NB4 (cell line): Measurements from ENCODE around the gene POU4F1.

Experiments
- DNase-seq: peaks from one replicate; pipeline ENCODE4 v3.0.0; 2010; ENCODE audit warnings: low read depth
- H3K4me3 ChIP-seq: one replicate; pipeline ENCODE4 v1.5.1; 2011; ENCODE audit warnings: mild to moderate bottlenecking, low read depth, low read length, moderate library complexity
- MYC ChIP-seq: IDR thresholded peaks from 2 replicates; pipeline ENCODE4 v1.6.1; 2011; ENCODE audit warnings: low read depth, low read length
- POLR2A ChIP-seq: IDR thresholded peaks from 2 replicates; pipeline ENCODE4 v1.6.1; 2011; ENCODE audit warnings: mild to moderate bottlenecking; ENCODE audit not compliant: insufficient read length; ENCODE audit errors: extremely low read depth
- TF ChIP-seq, protein P1 (sequence below): IDR thresholded peaks from one replicate; pipeline ENCODE4 v1.5.1; 2012; ENCODE audit warnings: low read depth, low read length
- TF ChIP-seq, protein P2 (sequence below): IDR thresholded peaks from 2 replicates; pipeline ENCODE4 v1.6.1; 2011; ENCODE audit warnings: low read depth, low read length

POU4F1 gene

DNA sequence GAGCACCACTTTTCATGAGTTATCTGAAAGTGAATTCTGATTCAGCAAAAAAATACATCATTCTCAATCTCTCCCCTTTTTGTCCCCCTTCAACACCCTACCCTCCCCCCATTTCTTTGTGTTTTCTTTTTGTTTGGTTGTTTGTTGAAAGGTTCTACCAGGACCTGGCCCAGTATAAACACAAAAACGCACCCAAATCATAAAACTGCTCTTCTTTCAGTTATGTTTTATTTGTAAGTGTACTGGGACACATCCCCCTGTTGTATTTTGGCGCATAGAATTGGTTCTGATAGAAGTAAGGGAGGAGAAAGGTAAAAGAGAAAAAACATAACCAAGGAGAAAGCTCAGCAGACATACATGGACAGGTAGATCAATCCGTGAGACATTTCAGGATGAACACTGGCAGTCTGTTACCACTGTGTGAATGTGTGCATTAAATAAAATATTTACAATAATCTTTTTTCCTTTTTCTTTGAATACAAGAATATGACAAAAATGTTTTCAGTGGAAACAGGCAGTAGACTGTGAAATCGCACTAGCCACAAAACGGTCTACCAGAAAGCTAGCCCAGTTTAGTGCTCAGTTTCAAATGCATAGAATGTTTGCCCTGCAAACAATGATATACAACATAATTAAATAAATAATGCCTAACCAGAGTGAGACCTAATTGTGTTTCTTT lies 4.2 kb downstream of the POU4F1 start:
- DNase-seq = no peak
- TF ChIP-seq POLR2A (no peak), MYC (no peak)
- TF ChIP-seq, protein P1, sequence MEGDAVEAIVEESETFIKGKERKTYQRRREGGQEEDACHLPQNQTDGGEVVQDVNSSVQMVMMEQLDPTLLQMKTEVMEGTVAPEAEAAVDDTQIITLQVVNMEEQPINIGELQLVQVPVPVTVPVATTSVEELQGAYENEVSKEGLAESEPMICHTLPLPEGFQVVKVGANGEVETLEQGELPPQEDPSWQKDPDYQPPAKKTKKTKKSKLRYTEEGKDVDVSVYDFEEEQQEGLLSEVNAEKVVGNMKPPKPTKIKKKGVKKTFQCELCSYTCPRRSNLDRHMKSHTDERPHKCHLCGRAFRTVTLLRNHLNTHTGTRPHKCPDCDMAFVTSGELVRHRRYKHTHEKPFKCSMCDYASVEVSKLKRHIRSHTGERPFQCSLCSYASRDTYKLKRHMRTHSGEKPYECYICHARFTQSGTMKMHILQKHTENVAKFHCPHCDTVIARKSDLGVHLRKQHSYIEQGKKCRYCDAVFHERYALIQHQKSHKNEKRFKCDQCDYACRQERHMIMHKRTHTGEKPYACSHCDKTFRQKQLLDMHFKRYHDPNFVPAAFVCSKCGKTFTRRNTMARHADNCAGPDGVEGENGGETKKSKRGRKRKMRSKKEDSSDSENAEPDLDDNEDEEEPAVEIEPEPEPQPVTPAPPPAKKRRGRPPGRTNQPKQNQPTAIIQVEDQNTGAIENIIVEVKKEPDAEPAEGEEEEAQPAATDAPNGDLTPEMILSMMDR = no peak
- TF ChIP-seq, protein P2, sequence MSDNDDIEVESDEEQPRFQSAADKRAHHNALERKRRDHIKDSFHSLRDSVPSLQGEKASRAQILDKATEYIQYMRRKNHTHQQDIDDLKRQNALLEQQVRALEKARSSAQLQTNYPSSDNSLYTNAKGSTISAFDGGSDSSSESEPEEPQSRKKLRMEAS = no peak

DNA sequence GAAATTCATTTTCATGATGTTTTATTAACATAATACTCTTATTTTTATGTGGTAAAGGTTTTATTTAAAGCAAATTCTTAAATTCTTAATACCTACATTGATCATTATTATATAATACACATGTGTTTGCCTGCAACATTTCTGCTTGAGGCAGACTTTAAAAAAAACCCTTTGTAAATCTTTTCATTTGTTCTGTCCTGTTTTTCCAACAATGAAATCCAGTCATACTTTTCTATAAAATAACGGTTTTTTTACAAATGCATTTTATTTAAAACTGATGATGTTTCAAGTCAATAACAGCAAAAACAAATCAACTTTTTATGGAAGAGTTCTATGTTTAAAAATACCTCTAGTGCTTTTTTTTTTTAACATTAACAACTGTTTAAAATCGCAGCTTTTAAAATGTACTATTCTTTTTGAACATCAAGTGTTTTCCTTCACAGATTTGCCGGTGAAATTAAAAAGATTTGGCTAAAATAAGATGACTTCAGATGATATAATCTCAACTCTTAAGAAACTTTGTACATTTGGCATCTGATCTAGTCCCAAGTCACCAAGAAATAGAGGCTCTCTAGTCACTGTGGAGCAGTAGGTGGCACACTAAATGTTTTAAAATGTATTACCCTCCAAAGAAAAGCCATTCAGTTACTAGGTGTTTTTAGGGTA lies 5.1 kb downstream of the POU4F1 start:
- TF ChIP-seq, protein P2 = no peak
- TF ChIP-seq MYC (no peak), POLR2A (no peak)
- TF ChIP-seq, protein P1 = no peak
- H3K4me3 ChIP-seq = no peak overlapping the region
- DNase-seq = no peak

More for the DNA sequence above, 4.2 kb downstream of the POU4F1 start:
- no peak overlapping the region for H3K4me3 ChIP-seq

DNA sequence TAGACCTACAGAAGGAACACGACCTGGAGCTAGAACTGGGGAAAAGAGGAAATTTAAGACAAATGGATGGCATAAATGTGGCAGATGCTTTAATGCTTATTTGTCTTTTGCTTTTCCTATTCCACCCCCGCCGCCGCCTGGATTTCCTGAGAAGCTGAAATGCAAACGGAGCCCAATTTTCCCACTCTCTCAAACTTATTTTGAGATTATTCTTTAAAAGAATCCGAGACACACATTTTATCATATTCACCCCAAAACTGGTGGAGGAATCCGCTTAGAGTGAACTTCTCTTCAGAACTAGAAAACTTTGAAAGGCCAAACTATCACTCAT lies 5.8 kb downstream of the POU4F1 start:
- DNase-seq = no peak
- TF ChIP-seq, protein P1 = no peak
- TF ChIP-seq, protein P2 = no peak
- no peak for TF ChIP-seq MYC
- TF ChIP-seq POLR2A = no peak

DNA sequence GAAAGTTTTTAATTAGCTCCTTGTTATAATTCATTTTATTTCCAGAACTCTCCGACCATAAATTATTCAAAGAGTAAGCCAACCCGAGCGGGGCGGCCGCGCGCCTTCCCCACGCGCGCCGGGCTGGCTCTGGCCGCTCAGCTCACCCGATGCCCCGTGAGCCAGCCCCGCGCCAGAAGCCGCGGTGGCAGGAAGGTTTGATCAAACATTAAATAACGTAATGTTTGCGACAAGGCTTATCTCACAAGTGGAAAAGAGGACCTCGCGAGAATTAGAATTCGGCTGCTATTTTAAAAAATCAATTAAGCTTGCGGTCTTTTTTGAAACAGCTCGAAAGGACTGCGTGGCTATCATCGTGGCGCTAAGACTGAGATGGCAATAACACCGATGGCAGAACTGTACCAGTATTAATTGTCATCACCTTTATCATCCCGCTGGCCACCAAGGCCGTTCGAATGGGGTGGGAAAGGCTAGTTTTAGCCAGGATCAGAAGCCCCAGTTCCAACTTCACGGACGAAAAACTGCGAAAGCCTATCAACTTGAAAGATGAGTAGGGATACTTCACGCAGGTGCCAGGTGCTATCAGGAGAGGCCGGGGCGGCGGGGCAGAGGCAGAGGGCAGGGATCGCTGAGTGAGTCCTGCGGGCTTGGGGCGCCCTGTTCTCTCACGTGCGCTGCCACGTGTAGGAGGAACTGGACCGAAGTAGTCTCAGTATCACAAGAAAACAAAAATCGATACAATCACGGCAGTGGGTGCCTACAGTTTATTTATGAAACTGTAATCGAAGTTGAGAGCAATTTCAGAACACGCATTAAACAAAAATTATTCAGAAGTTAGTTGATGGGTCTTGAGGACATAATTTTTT lies 6.4 kb downstream of the POU4F1 start:
- TF ChIP-seq POLR2A (no peak), MYC (no peak)
- TF ChIP-seq, protein P2 = no peak
- TF ChIP-seq, protein P1 = no peak
- no peak for DNase-seq
- no peak overlapping the region for H3K4me3 ChIP-seq

More for the DNA sequence above, 5.8 kb downstream of the POU4F1 start:
- H3K4me3 ChIP-seq = no peak overlapping the region

DNA sequence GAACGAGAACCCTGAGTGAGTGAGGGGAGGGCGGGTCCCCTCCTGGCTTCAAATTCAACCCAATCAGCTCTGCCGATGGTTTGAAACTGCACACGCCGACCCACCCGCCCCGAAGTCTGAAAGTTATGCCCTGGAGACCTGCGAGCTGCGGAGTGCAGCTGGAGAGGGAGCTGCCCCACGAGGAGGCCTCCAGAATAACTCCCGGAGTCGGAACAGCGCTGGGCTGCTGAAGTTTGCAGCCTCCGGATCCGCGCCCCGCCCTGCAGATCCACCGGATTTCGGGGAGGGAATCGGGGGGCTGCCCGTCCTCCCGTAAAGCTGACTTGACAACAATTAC lies 7.0 kb downstream of the POU4F1 start:
- no peak overlapping the region for H3K4me3 ChIP-seq
- no peak for DNase-seq

More for the DNA sequence above, 7.0 kb downstream of the POU4F1 start:
- TF ChIP-seq, protein P2 = no peak
- TF ChIP-seq POLR2A (no peak), MYC (no peak)
- TF ChIP-seq, protein P1 = no peak
